Lung microvascular endothelial cell (primary cell): Measurements from ENCODE around the gene HSD17B13. TPM values are rescaled to one million over a fixed set of nuclear protein-coding genes. Genes with fewer than 3 reads are reported as not detected.

Experiments used
- DNase-seq, 2 donors: peaks; one replicate each; pipeline versions ENCODE4 v3.0.0 to v3.0.0-alpha.2; 2010; ENCODE audit warnings: low read depth in 2 of 2
- total RNA-seq: library from RNA; depleted of rRNA; stranded (reverse); fragments of >200 nt; gene quantifications from 2 replicates; pipeline ENCODE4 v1.2.1, GENCODE V29; 2014

Gene HSD17B13
- total RNA-seq, 1 donor from 2014 or later = under 0.01 TPM

- DNase-seq = no peak
These were observed 54.3 kb downstream of the HSD17B13 start for GRCh38 chr4:87268411-87268810.

GRCh38 chr4:87266986-87267385 lies 55.7 kb downstream of the HSD17B13 start:
- DNase-seq = no peak

GRCh38 chr4:87262886-87263285 lies 59.8 kb downstream of the HSD17B13 start:
- no peak for DNase-seq

- DNase-seq = no peak
These were observed 62.2 kb downstream of the HSD17B13 start for GRCh38 chr4:87260477-87260876.

GRCh38 chr4:87258677-87259076 lies 64.0 kb downstream of the HSD17B13 start:
- DNase-seq = no peak

GRCh38 chr4:87257523-87257922 lies 65.2 kb downstream of the HSD17B13 start:
- DNase-seq = no peak

GRCh38 chr4:87255755-87256154 lies 66.9 kb downstream of the HSD17B13 start:
- DNase-seq = no peak

Other genes starting within 250 kb of the HSD17B13 start
- 6.3 and 7.9 TPM in 2 replicates for gene KLHL8, start 102.3 kb downstream of the HSD17B13 start, total RNA-seq
- 31.2 and 35.5 TPM in 2 replicates for gene HSD17B11, start 68.3 kb upstream of the HSD17B13 start, total RNA-seq
- 10.9 and 14.1 TPM in 2 replicates for gene NUDT9, start 99.7 kb upstream of the HSD17B13 start, total RNA-seq
- gene SPARCL1, start 206.5 kb upstream of the HSD17B13 start, total RNA-seq = 1.1 and 4.2 TPM in 2 replicates